Stimulated activated CD8-positive, alpha-beta memory T cell treated with anti-CD3 and anti-CD28 coated beads, Interleukin-2, amount 100 ng/mL, for 1 hour (primary cell): ENCODE results near the gene TGFB1I1.
A peak's percentile ranks its signal among the peaks of the same experiment; 100 is the strongest.
"Not testable (repeated sequence)": the region's sequence is repeated elsewhere in the genome, so short reads cannot be mapped to it uniquely, and the experiment has no call there.

Experiments
- DNase-seq, 2 donors: peaks; one replicate each; pipeline ENCODE4 v3.0.0-alpha.2; 2020; ENCODE audit warnings: low read depth in 2 of 2

The TGFB1I1 gene

DNA sequence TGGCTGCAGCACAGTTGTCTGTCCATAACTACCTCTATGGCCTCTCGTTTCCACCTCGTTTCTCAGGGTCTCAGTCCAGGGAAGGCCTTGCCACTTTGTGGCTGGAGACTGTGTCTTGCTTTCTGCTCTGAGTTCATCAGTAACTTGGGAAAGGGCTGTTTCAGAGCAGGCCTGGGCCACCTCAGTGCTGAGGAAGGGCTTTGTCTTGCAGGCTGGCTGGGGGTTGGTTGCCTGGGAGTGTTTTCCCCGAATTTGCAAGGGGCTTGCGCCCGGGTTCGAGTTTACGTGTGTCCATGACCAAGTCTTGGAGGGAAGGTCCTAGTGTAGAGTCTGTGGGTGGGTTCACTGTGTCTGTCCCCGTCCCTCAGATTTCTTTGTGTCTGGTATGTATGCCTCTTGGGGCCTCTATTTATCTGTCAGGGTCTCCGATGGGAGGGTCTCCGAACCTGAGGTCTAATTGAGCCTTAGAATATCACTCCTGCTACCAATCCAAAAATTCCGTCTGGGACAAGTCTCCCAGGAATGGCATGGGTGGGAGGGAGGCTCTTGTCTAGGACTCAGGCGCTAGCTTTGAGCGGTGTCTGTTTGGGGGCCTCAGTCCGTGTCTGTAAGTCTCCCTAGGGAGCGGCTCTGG is 594 bp upstream of the TGFB1I1 start:
- DNase-seq: no peak

DNA sequence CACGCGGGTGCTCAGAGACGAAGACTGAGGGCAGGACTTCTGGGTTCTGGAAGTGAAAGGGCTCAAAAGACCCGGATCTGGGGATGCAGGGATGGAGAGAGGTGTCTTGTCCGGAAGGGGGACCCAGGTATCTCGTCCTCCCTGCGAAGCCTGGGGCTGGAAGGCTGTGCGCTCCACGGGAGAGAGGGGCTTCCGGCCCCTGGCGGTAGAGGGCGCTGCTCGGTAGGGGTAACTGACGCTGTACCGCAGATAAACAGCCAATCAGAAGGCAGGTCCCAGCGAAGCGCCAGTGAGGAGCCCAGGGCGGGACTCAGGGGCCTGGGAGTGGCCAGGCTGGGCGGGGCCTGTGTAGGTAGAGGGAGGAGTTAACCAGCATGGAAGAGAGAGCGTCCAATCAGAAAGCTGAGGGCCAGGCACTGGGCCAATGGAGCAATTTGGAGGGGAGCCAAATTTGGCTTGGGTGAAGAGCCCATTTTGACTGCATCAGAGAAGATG is 804 bp downstream of the TGFB1I1 start:
- no peak for DNase-seq

DNA sequence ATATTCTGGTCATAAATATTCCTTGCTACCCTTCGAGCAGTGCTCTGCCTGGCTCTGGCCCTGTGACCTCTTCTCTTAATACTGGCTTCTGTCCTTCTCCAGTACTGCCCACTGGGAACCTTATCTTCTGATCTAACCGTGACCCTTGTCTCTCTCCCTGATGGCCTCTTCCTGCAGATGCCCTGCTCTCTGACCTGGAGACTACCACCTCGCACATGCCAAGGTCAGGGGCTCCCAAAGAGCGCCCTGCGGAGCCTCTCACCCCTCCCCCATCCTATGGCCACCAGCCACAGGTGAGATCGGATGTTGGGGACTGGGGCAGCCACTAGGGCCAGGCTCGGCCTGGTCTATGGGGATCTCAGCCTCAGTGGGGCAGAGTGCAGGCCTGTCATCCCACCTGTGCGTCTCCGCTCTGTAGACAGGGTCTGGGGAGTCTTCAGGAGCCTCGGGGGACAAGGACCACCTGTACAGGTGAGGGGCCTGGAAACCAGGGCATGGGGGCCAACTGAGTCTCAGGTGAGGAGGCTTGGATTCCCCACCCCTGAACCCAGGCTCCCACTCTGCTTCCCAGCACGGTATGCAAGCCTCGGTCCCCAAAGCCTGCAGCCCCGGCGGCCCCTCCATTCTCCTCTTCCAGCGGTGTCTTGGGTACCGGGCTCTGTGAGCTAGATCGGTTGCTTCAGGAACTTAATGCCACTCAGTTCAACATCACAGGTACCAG is 1.5 kb downstream of the TGFB1I1 start:
- DNase-seq: no peak

DNA sequence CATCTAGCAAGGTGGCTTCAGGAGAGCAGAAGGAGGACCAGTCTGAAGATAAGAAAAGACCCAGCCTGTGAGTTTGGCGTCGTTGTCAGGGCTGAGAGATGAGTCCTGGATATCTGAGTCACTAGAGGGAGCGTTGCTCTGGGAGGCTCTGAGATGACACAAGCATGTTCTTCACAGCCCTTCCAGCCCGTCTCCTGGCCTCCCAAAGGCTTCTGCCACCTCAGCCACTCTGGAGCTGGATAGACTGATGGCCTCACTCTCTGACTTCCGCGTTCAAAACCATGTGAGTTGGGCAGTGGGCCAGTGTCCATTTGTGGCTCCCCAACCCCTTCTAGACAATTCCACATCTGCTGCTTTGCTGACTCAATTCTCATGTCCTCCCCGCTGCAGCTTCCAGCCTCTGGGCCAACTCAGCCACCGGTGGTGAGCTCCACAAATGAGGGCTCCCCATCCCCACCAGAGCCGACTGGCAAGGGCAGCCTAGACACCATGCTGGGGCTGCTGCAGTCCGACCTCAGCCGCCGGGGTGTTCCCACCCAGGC is 2.3 kb downstream of the TGFB1I1 start:
- no peak for DNase-seq

DNA sequence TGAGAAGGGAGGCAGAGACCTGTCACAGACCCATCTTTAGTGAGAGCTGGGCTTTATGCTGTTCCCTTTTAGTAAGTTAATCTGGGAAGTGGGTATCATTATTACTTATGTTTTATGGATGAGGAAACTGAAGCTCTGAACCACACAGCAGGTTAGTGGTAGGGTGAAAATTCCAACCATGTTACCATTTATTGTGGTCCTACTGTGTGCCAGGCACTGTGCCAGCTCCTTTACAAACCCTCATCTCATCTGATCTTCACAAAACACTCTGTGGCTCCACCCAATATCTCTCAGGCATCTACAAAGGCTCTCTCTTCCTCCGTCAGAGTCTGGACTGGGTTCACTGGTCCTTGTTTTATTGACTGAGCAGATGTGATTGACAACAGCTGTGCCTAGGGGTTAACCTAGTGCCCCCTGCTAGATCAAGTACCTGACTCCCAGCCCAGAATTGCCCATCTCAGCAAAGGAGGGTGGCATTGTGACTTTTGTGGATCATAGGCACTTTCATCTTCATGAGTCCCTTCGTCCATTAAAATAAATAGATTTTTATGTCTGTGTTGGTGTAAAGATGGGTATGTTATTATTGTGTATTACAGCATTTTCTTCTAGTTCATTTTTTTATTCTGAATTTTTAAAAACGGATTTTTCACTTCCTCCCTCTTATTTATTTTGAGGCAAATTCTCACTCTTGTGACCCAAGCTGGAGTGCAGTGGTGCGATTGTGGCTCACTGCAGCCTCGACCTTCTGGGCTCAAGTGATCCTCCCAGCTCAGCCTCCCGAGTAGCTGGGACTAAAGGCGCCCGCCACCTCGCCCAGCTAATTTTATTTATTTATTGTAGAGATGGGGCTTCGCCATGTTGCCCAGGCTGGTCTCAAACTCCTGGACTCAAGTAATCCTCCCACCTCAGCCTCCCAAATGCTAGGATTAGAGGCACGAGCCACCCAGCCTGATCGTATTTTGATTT is 3.1 kb downstream of the TGFB1I1 start:
- DNase-seq: no peak

DNA sequence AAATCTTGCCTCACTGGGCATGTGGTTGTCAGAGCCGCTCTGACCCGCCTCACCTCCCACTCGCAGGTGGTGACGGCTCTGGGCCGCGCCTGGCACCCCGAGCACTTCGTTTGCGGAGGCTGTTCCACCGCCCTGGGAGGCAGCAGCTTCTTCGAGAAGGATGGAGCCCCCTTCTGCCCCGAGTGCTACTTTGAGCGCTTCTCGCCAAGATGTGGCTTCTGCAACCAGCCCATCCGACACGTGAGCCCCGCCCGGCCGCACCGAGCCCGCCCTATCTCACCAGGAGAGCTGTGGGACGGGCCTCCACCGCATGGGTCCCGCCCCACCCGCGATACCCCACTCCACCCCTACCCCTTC is 4.0 kb downstream of the TGFB1I1 start:
- no peak for DNase-seq

DNA sequence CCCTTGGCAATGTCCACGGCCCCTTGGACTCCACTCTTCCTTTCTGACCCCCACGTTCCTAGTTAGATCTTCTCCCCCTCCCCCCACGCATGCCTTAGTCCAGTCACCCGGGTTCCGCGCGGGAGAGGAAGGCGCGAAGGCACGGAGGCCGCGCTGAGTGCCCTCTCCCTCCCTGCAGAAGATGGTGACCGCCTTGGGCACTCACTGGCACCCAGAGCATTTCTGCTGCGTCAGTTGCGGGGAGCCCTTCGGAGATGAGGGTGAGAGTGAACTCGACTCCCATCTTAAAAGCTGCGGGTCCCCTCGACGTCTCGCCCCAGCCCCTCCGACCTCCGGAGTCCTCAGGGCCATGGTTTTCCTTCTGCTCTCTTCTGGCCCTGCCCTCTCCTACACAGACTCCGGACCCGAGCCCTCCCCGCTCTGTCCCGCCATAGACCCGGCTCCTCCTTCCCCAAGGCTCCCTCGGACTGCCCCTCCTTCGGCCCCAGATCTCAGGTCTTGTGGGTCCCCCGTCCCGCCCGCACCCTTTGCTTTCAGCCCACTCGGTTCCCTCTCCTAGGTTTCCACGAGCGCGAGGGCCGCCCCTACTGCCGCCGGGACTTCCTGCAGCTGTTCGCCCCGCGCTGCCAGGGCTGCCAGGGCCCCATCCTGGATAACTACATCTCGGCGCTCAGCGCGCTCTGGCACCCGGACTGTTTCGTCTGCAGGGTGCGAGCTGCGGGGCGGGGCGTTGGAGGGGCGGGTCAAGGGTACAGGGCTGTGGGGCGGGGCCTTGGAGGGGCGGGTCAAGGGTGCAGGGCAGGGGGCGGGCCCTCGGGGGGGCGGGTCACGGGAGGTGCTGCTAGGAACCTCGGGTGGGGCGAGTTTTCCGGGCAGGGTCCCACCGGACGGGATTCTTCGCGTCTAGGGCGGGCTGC is 4.6 kb downstream of the TGFB1I1 start:
- peak; percentile 71 to 85 for DNase-seq

DNA sequence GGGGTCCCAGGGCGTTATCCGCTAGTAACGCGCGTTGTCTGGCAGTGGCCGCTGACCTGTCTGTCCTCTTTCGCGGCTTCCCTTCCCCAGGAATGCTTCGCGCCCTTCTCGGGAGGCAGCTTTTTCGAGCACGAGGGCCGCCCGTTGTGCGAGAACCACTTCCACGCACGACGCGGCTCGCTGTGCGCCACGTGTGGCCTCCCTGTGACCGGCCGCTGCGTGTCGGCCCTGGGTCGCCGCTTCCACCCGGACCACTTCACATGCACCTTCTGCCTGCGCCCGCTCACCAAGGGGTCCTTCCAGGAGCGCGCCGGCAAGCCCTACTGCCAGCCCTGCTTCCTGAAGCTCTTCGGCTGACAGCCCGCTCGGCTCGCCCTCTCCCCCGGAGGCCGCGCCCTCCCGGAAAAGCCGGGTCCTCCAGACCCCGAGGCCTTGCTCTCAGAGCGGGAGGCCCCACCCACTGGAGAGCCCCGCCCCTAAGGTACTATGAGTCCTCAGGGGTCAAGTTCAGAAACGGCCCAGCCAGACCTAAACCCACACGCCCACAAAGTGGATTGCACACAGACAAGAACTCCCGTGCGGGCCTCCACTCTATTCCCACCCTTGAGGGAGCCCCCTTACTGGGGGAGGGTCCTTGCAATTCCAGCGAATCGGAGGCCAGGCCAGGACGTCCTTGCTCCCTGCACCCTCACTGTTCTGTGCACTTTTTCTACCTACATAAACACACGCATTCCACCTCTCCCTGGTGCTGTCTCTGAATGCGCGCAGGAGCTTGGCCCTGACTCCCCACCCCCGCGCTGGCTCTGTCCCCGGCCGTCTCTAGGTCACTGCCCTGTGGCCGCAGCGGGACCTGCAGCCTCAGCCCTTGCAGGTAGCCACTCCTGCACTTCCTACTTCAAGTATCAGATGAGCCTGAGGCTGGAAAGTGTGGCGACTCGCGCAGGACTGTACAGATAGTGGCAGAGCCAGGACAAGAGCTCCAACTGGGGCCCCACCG is 5.6 kb downstream of the TGFB1I1 start:
- DNase-seq: no peak

DNA sequence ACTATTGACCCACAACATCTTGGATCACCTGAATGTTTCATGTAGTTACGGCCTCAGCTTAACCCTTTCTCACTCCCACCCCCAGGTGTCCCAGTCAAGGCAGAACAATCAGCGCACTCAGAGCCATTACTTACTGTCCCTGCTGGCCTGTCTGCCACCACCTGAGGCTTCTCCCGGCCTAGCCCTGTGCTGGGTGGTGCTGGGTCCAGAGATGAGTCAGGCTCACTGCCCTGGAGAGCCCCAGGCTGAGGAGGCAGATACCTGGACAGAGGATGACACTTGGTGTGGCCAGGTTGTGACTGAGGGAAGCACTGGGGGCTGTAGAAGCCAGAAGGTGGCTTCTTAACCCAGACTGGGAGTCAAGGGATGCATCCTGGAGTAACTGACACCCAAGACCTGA is 7.0 kb downstream of the TGFB1I1 start:
- DNase-seq: no peak

DNA sequence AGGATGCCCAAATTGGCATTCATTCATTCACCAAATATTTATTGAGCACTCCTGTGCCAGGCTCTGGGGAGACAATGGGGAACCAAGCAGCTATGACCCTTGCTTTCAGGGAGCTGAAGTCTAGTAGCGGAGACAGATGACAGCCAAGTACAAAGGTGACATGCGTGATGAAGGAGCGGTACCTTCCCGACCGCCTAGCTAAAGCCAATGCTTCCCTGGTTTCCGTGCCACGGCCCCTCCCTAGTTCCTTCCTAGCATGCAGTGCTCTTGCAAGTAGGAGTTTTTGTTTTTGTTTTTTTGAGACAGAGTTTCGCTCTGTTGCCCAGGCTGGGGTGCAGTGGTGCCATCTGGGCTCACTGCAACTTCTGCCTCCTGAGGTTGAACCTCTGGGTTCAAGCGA is 7.8 kb downstream of the TGFB1I1 start:
- DNase-seq: no peak

DNA sequence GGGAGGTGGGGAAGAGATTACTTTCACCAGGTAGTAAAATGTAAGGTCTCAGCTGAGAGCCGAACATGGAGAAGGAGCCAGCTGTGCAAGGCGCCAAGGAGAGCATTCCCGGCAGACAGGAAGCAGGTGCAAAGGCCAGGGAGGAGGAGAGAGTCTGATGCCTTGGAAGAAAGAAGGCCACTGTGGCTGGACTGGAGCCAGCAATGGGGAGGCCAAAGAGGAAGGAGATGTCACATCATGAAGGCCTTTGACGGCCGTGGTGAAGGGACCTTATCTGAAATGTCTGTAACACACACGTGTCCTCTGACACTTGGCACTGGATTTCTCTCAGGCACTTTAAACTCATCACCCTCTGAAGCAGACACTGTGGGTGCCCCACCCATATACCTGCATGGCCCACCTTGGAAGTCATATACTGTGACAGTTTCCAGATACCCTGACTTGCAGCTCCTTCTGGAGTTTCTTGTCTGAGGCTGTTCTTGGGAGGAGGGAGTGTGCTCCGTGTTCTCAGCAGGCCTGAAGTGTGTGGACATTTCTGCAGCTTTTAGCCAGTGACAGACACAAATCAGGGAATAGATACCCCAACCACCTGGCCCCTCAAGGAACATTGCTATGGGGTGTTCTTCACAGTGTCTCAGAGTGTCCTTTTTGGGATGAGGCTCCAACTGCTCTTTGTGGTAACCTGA is 9.0 kb downstream of the TGFB1I1 start:
- no peak for DNase-seq

DNA sequence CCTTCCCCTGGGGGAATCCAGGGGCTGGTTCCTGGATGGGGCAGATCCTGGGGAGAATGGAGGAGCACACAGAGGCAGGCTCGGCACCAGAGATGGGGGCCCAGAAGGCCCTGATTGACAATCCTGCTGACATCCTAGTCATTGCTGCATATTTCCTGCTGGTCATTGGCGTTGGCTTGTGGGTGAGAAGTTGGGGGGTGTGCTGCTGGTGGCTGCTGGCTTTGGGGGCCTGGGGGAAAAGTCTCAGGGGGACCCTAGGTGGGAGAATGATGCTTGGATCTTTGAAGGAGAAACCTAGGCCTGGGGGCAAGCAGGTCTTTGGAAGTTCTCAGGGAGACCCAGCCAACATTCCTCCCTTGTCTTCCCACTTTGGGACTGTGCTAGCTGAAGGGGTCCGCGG is 11.1 kb downstream of the TGFB1I1 start, which contains the start of gene SLC5A2:
Gene SLC5A2, plus strand, starts transcription at position 43 of the 400 bp plus-strand sequence. Its CDS starts 14 bp downstream, at position 57.
- DNase-seq: no peak

DNA sequence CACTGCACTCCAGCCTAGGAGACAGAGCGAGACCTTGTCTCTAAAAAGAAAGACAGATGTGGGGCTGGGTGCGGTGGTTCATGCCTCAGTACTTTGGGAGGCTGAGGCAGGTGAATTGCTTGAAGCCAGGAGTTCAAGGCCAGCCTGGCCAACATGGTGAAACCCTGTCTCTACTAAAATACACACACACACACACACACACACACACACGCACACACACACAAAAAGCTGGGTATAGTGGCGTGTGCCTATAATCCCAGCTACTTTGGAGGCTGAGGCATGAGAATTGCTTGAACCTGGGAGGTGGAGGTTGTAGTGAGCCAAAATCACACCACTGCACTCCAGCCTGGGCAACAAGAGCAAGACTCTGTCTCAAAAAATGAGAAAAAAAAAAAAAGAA is 12.1 kb downstream of the TGFB1I1 start:
- not testable (repeated sequence) for DNase-seq

DNA sequence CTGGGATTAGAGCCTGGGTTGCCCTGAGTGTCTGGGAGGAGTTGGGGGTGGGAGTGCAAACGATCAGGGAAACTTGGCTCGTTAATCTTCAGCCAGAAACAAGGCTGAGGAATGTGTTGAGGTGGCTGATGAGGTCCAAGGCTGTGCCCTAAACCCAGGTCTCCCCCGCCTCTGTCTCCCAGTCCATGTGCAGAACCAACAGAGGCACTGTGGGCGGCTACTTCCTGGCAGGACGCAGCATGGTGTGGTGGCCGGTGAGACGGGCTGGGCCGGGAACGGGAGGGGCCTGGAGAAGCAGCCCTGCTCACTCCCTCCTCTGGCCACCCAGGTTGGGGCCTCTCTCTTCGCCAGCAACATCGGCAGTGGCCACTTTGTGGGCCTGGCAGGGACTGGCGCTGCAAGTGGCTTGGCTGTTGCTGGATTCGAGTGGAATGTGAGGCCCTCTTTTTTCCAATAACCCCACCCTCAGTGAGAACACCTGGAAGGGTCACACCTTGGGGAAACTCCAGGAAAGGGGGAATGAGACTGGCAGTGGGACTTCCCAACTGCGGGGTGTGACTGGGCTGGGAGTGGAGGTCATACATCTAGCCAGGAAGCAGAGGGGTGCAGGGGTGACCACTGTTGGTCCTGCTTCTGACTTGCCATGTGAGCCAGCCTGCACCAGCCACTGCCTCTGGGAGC is 12.7 kb downstream of the TGFB1I1 start:
- DNase-seq: no peak

DNA sequence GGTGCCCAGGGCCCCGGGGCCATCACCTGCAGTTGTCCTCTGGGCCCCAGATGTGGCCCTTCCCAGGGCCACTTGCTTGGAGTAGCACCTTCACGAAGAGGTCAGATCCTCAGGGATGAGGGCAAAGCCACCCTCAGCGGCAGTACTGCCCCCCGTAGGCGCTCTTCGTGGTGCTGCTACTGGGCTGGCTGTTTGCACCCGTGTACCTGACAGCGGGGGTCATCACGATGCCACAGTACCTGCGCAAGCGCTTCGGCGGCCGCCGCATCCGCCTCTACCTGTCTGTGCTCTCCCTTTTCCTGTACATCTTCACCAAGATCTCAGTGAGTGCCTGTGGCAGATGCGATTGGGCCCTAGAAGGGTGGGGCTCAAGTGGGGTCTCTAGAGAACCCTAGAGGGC is 13.6 kb downstream of the TGFB1I1 start:
- no peak for DNase-seq

DNA sequence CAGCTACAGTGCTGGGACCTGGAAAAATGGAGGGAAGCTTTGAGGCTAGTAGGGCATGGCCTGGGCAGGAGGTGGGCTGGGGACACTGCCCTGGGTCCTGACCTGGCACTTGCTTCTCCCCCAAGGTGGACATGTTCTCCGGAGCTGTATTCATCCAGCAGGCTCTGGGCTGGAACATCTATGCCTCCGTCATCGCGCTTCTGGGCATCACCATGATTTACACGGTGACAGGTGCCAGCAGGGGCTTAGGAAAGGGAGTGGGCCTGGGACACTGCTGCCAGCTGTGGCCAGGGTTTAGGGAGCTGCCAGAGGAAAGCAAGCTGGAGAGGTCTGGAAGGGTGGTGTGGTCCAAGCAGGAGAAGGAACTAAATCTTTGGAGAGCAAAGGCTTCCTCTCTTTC is 14.1 kb downstream of the TGFB1I1 start:
- DNase-seq: no peak

DNA sequence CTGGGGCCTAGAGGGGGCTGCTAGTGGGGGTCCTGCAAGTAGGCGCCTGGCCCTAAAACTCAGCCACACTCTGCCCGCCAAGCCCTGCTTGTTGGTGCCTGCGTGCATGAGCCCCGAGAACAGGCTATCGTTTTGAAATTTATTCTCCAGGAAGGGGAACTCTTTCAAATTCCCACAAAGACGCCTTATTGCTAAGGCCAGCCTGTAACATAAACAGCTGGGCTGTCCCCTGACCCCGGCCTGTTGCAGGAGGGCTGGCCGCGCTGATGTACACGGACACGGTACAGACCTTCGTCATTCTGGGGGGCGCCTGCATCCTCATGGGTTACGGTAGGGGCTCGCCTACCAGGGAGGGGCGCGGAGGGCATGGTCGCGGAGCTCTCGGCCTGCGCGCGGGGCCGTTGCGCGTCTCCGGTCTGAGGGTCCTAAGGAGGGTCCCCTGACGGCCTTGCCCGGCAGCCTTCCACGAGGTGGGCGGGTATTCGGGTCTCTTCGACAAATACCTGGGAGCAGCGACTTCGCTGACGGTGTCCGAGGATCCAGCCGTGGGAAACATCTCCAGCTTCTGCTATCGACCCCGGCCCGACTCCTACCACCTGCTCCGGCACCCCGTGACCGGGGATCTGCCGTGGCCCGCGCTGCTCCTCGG is 15.2 kb downstream of the TGFB1I1 start:
- no peak for DNase-seq
